H1 (cell line): ENCODE results near the gene DHX57. TPM values are rescaled to one million over a fixed set of nuclear protein-coding genes. Genes with fewer than 3 reads are reported as not detected.

Source experiments
- CTCF ChIA-PET: fragments of 300-600 bp; sonication (Branson Sonifier 250); formaldehyde crosslinking; loops from one replicate; lab custom pipeline; 2021; ENCODE audit not compliant: partially characterized antibody; lab: Charles Lee
- POLR2A ChIA-PET: fragments of 300-600 bp; sonication (Branson Sonifier 250); formaldehyde crosslinking; loops from one replicate; lab custom pipeline; 2021; ENCODE audit warnings: inconsistent platforms; ENCODE audit not compliant: partially characterized antibody; lab: Charles Lee
- DNase-seq, 2 experiments: peaks; one replicate each; pipeline versions ENCODE4 v3.0.0 to v3.0.0-alpha.2; 2010 to 2022; ENCODE audit warnings: low spot score in 2 of 2, low read depth in 1 of 2, mixed read lengths in 1 of 2
- FAIRE-seq: peaks from 2 replicates; lab custom pipeline; 2011; peaks lifted over from hg19 to GRCh38; lab: Jason Lieb, UNC
- H2AFZ ChIP-seq: 2 replicates; pipeline ENCODE4 v1.8.1; 2012; ENCODE audit warnings: low read length, inconsistent platforms
- H2AK5ac ChIP-seq: 2 replicates; pipeline ENCODE4 v1.6.1; 2013; ENCODE audit warnings: low read depth, low read length
- H2BK120ac ChIP-seq: replicated peaks from 2 replicates; pipeline ENCODE3; 2013; ENCODE audit warnings: low read depth, low read length, inconsistent platforms
- H2BK12ac ChIP-seq: 2 replicates; pipeline ENCODE4 v1.6.1; 2013; ENCODE audit warnings: low read depth, low read length
- H2BK15ac ChIP-seq: 2 replicates; pipeline ENCODE4 v1.6.1; 2013; ENCODE audit warnings: low read length
- H2BK20ac ChIP-seq: 2 replicates; pipeline ENCODE4 v1.6.1; 2013; ENCODE audit warnings: low read length
- H2BK5ac ChIP-seq: 2 replicates; pipeline ENCODE4 v1.6.1; 2013; ENCODE audit warnings: low read depth, low read length
- H3K14ac ChIP-seq: 2 replicates; pipeline ENCODE4 v1.6.1; 2013; ENCODE audit warnings: inconsistent platforms; ENCODE audit not compliant: insufficient read length
- H3K18ac ChIP-seq: 2 replicates; pipeline ENCODE4 v1.6.1; 2013; ENCODE audit warnings: low read length; ENCODE audit errors: extremely low read depth
- H3K23ac ChIP-seq: 2 replicates; pipeline ENCODE4 v1.6.1; 2013; ENCODE audit warnings: inconsistent platforms; ENCODE audit not compliant: insufficient read length
- H3K23me2 ChIP-seq: 2 replicates; pipeline ENCODE4 v1.6.1; 2013; ENCODE audit warnings: low read depth, low read length
- H3K27ac ChIP-seq: 2 replicates; pipeline ENCODE4 v1.6.1; 2011; ENCODE audit warnings: low read depth, low read length, inconsistent platforms
- H3K27me3 ChIP-seq, 4 experiments: replicated peaks in 1 of 4; 1 replicate in 1 of 4; 2 replicates in 3 of 4; pipeline versions ENCODE4 v1.6.1 to v1.8.1; 2011 to 2013; ENCODE audit warnings: low read length in 3 of 4, mild to moderate bottlenecking in 3 of 4, inconsistent platforms in 2 of 4, mixed read lengths in 2 of 4, moderate library complexity in 1 of 4; ENCODE audit not compliant: control insufficient read depth in 3 of 4, insufficient read depth in 3 of 4; ENCODE audit errors: extremely low read depth in 1 of 4
- H3K36me3 ChIP-seq, 4 experiments: 2 replicates each; pipeline versions ENCODE4 v1.6.1 to v1.8.1; 2011 to 2013; ENCODE audit warnings: mild to moderate bottlenecking in 4 of 4, low read length in 3 of 4, moderate library complexity in 2 of 4, control low read depth in 1 of 4, inconsistent platforms in 1 of 4; ENCODE audit not compliant: insufficient read depth in 4 of 4, control insufficient read depth in 2 of 4
- H3K4ac ChIP-seq: replicated peaks from 2 replicates; pipeline ENCODE3; 2013; ENCODE audit warnings: low read length, low read depth, mixed read lengths, inconsistent platforms; ENCODE audit not compliant: insufficient read length
- H3K4me1 ChIP-seq, 4 experiments: replicated peaks in 1 of 4; 1 replicate in 1 of 4; 2 replicates in 3 of 4; pipeline versions ENCODE4 v1.6.1 to v1.8.1; 2011 to 2013; ENCODE audit warnings: low read length in 3 of 4, inconsistent platforms in 2 of 4, mixed read lengths in 1 of 4; ENCODE audit not compliant: insufficient read depth in 4 of 4, control insufficient read depth in 3 of 4
- H3K4me2 ChIP-seq, 2 experiments: 2 replicates each; pipeline versions ENCODE4 v1.6.1 to v1.8.1; 2011 to 2013; ENCODE audit warnings: low read depth in 2 of 2, low read length in 2 of 2, control low read depth in 1 of 2, inconsistent platforms in 1 of 2, mild to moderate bottlenecking in 1 of 2; ENCODE audit not compliant: insufficient read depth in 1 of 2
- H3K4me3 ChIP-seq, 4 experiments: fragments of 200-600, 300-600 bp in 1 of 4; sonication (generic), shearing (Covaris generic), sonication (Bioruptor Twin) in 1 of 4; 2 replicates each; pipeline versions ENCODE4 v1.5.1 to v1.8.1; 2011 to 2016; ENCODE audit warnings: low read length in 4 of 4, low read depth in 3 of 4, control low read depth in 2 of 4, inconsistent platforms in 2 of 4, mild to moderate bottlenecking in 2 of 4, mixed read lengths in 1 of 4, moderate library complexity in 1 of 4; ENCODE audit not compliant: insufficient read depth in 2 of 4; ENCODE audit errors: extremely low read depth in 1 of 4
- H3K56ac ChIP-seq: replicated peaks from 2 replicates; pipeline ENCODE3; 2013; ENCODE audit warnings: low read depth, mild to moderate bottlenecking, mixed read lengths, low read length, inconsistent platforms; ENCODE audit not compliant: insufficient read length
- H3K79me1 ChIP-seq: 2 replicates; pipeline ENCODE4 v1.6.1; 2013; ENCODE audit warnings: low read depth, low read length, control low read depth
- H3K79me2 ChIP-seq, 2 experiments: 2 replicates each; pipeline versions ENCODE4 v1.6.1 to v1.8.1; 2012 to 2013; ENCODE audit warnings: low read length in 2 of 2, mild to moderate bottlenecking in 2 of 2, inconsistent platforms in 1 of 2; ENCODE audit not compliant: insufficient read depth in 2 of 2, control insufficient read depth in 1 of 2
- H3K9ac ChIP-seq, 4 experiments: replicated peaks in 1 of 4; 1 replicate in 1 of 4; 2 replicates in 3 of 4; pipeline versions ENCODE4 v1.6.1 to v1.8.1; 2011 to 2013; ENCODE audit warnings: low read depth in 3 of 4, low read length in 3 of 4, control low read depth in 2 of 4, mild to moderate bottlenecking in 2 of 4, moderate library complexity in 2 of 4, inconsistent platforms in 1 of 4; ENCODE audit errors: extremely low read depth in 1 of 4
- H3K9me3 ChIP-seq, 2 experiments: 2 replicates each; pipeline versions ENCODE4 v1.6.1 to v1.8.1; 2012 to 2013; ENCODE audit warnings: mild to moderate bottlenecking in 2 of 2, moderate library complexity in 2 of 2, control low read depth in 1 of 2, inconsistent platforms in 1 of 2, low read depth in 1 of 2, low read length in 1 of 2, mixed read lengths in 1 of 2; ENCODE audit not compliant: insufficient read depth in 2 of 2
- H4K20me1 ChIP-seq, 2 experiments: replicated peaks in 1 of 2; 2 replicates each; pipeline versions ENCODE3 to v1.8.1; 2011 to 2013; ENCODE audit warnings: inconsistent platforms in 2 of 2, low read length in 2 of 2, mild to moderate bottlenecking in 1 of 2; ENCODE audit not compliant: insufficient read depth in 2 of 2, control insufficient read depth in 1 of 2
- H4K5ac ChIP-seq: 2 replicates; pipeline ENCODE4 v1.6.1; 2013; ENCODE audit warnings: low read length, low read depth, mixed read lengths, inconsistent platforms; ENCODE audit not compliant: insufficient read length
- H4K8ac ChIP-seq: 2 replicates; pipeline ENCODE4 v1.8.0; 2013; ENCODE audit warnings: mild to moderate bottlenecking, moderate library complexity, low read length, inconsistent platforms; ENCODE audit not compliant: insufficient read depth; ENCODE audit errors: extremely low read depth
- H4K91ac ChIP-seq: replicated peaks from 2 replicates; pipeline ENCODE3; 2013; ENCODE audit warnings: low read length, mixed read lengths, inconsistent platforms; ENCODE audit not compliant: insufficient read length
- ASH2L ChIP-seq: fragments of 200-600, 300-600 bp; sonication (generic); IDR thresholded peaks from one replicate; pipeline ENCODE4 v1.7.1; 2017; ENCODE audit warnings: low read length
- BACH1 ChIP-seq: IDR thresholded peaks from 2 replicates; pipeline ENCODE4 v1.6.1; 2012; ENCODE audit warnings: low read length, improper control_type of control experiment
- EGR1 ChIP-seq: IDR thresholded peaks from 2 replicates; pipeline ENCODE4 v1.6.1; 2011; ENCODE audit warnings: low read depth, low read length, borderline replicate concordance
- EP300 ChIP-seq, 2 experiments: IDR thresholded peaks; 1 replicate in 1 of 2; 2 replicates in 1 of 2; pipeline ENCODE4 v1.6.1; 2011 to 2012; ENCODE audit warnings: low read depth in 2 of 2, low read length in 2 of 2, mild to moderate bottlenecking in 2 of 2, borderline replicate concordance in 1 of 2, inconsistent platforms in 1 of 2, moderate library complexity in 1 of 2
- GABPA ChIP-seq: IDR thresholded peaks from 2 replicates; pipeline ENCODE4 v1.6.1; 2011; ENCODE audit warnings: mild to moderate bottlenecking, low read length, moderate library complexity, borderline replicate concordance; ENCODE audit not compliant: insufficient read depth
- NRF1 ChIP-seq: IDR thresholded peaks from 2 replicates; pipeline ENCODE4 v1.6.1; 2011; ENCODE audit warnings: mild to moderate bottlenecking, low read depth, low read length, improper control_type of control experiment
- RAD21 ChIP-seq, 2 experiments: IDR thresholded peaks in 1 of 2; conservative IDR thresholded peaks in 1 of 2; 2 replicates each; pipeline ENCODE4 v1.6.1; 2011; ENCODE audit warnings: low read depth in 2 of 2, low read length in 2 of 2, improper control_type of control experiment in 1 of 2, inconsistent platforms in 1 of 2, mild to moderate bottlenecking in 1 of 2, moderate library complexity in 1 of 2
- RXRA ChIP-seq: IDR thresholded peaks from 2 replicates; pipeline ENCODE4 v1.6.1; 2011; ENCODE audit warnings: low read depth, mild to moderate bottlenecking, low read length, moderate library complexity; ENCODE audit not compliant: insufficient read depth
- SAP30 ChIP-seq: fragments of 300-600 bp; sonication (generic); IDR thresholded peaks from 2 replicates; pipeline ENCODE4 v1.7.1; 2012; ENCODE audit warnings: low read length, moderate library complexity, mild to moderate bottlenecking, inconsistent platforms; ENCODE audit not compliant: insufficient read depth, insufficient replicate concordance
- SRF ChIP-seq: IDR thresholded peaks from 2 replicates; pipeline ENCODE4 v1.6.1; 2011; ENCODE audit warnings: mild to moderate bottlenecking, low read depth, low read length, moderate library complexity
- SUZ12 ChIP-seq: fragments of 200-600 bp; sonication (generic); IDR thresholded peaks from 2 replicates; pipeline ENCODE4 v1.6.1; 2012; ENCODE audit warnings: mild to moderate bottlenecking, inconsistent platforms, low read length, moderate library complexity, mixed read lengths
- TAF7 ChIP-seq: optimal IDR thresholded peaks from 2 replicates; pipeline ENCODE3; 2011; ENCODE audit warnings: low read depth, mild to moderate bottlenecking, inconsistent platforms, low read length, moderate library complexity, borderline replicate concordance
- WGBS, 2 experiments: shearing (Covaris generic) in 1 of 2; methylation state at CpG; one replicate each; pipeline versions ENCODE4 v1.1.6 to v1.1.7; 2013 to 2015; ENCODE audit warnings: low lambda C conversion rate in 2 of 2, mixed read lengths in 2 of 2, inconsistent platforms in 1 of 2, low coverage in 1 of 2, missing lambda C conversion rate in 1 of 2; ENCODE audit not compliant: insufficient replicate concordance in 2 of 2, insufficient coverage in 1 of 2, insufficient read length in 1 of 2; ENCODE audit errors: extremely low coverage in 1 of 2, missing lambda C conversion rate in 1 of 2; 5-methylcytosine and 5-hydroxymethylcytosine counted together
- polyA plus RNA-seq, 7 experiments: library from polyadenylated mRNA; depleted of rRNA in 3 of 7; stranded (reverse) in 5 of 7; unstranded in 2 of 7; fragments of >200 nt in 5 of 7; fragments of 200-250 nt in 2 of 7; gene quantifications; 1 replicate in 5 of 7; 2 replicates in 1 of 7; 4 replicates in 1 of 7; pipeline versions ENCODE4 v1.2.1 to v1.2.3, GENCODE V29; 2011 to 2013; ENCODE audit warnings: missing spikeins in 2 of 7, mixed read lengths in 2 of 7
- total RNA-seq: library from RNA; stranded (reverse); fragmentation: NEBNext Ultra II Directional; extraction: Animal tissue kit (Norgen Biotek cat#: 25700); gene quantifications from 2 replicates; pipeline ENCODE4 v1.2.1, GENCODE V29; 2021

Gene DHX57
- total and polyA plus RNA-seq, 2 of the 8 experiments (the other 6 are each of a cell fraction or from before 2014, with no cell fraction given), result 10.7 to 32.9 TPM

- H2AFZ ChIP-seq, result no peak overlapping the region
- H2BK15ac ChIP-seq, result no peak overlapping the region
- no peak overlapping the region for H4K5ac ChIP-seq
- no peak overlapping the region for H2BK120ac ChIP-seq
- H4K20me1 ChIP-seq, result no peaks in the 10 kb centered on the region
- H3K36me3 ChIP-seq, result peaks cover 0 to 12% (median 0%) of the 10 kb centered on the region in 4 experiments; a peak in 1 of 8 replicates
- H3K9me3 ChIP-seq, result no peaks in the 10 kb centered on the region
- no peak overlapping the region for H3K14ac ChIP-seq
- no peak overlapping the region for H3K9ac ChIP-seq
- ChIA-PET POLR2A (interaction anchor here (3.7 kb wide), 1 partner anchor 43 kb away, joined by 21 read pairs; the partner anchor contains the start of gene SRSF7), CTCF (no interaction called here)
- H3K4me2 ChIP-seq, result no peak overlapping the region
- no peak for DNase-seq
- H3K4ac ChIP-seq, result no peak overlapping the region
- no peaks in the 10 kb centered on the region for H3K27me3 ChIP-seq
- H2BK5ac ChIP-seq, result no peak overlapping the region
- H3K23me2 ChIP-seq, result no peaks in the 10 kb centered on the region
- H3K4me1 ChIP-seq, result no peaks in the 10 kb centered on the region
- H3K79me2 ChIP-seq, result no peaks in the 10 kb centered on the region
- no peaks in the 10 kb centered on the region for H3K79me1 ChIP-seq
- no peak overlapping the region for H3K23ac ChIP-seq
- WGBS, 2 experiments, result 90% methylated on average over 7 of the region's 7 CpGs; no CpG with 5 or more reads in 1 of the 2 experiments
- no peak overlapping the region for H3K4me3 ChIP-seq
- no peak overlapping the region for H2AK5ac ChIP-seq
- H3K27ac ChIP-seq, result no peak overlapping the region
- no peak overlapping the region for H4K91ac ChIP-seq
- no peak overlapping the region for H3K18ac ChIP-seq
- H2BK12ac ChIP-seq, result no peak overlapping the region
- no peak for FAIRE-seq
- H4K8ac ChIP-seq, result no peak overlapping the region
- H3K56ac ChIP-seq, result no peak overlapping the region
- H2BK20ac ChIP-seq, result no peak overlapping the region
- TF ChIP-seq RXRA (no peak), SAP30 (no peak), ASH2L (no peak), EGR1 (no peak), BACH1 (no peak), TAF7 (no peak), GABPA (no peak), SUZ12 (no peak), EP300 (IDR thresholded peaks at IDR 0.05; ENCODE audit: borderline replicate concordance in 1 of 2, low read depth in 2 of 2, low read length in 2 of 2) (no peak), SRF (no peak), NRF1 (no peak), RAD21 (IDR thresholded peaks at IDR 0.05 in 1 of 2, conservative IDR thresholded peaks at IDR 0.05 in 1 of 2; ENCODE audit: low read depth in 2 of 2, low read length in 2 of 2) (no peak)
These were observed 81.3 kb downstream of the DHX57 start for GRCh38 chr2:38794235-38794946.
